ACC112 (cell line): Measurements from ENCODE around the gene SMIM41.

Experiments
- H2AFZ ChIP-seq: fragments of 200-600 bp; sonication (generic); one replicate; pipeline ENCODE4 v1.6.0; 2017; ENCODE audit warnings: antibody characterized with exemption, low read length; ENCODE audit not compliant: unreplicated experiment
- H3K27ac ChIP-seq: fragments of 200-600 bp; sonication (generic); 2 replicates; pipeline ENCODE4 v1.5.1; 2014; ENCODE audit warnings: low read depth, mild to moderate bottlenecking, antibody characterized with exemption, low read length, moderate library complexity
- H3K27me3 ChIP-seq: fragments of 200-600 bp; sonication (generic); 2 replicates; pipeline ENCODE4 v1.6.1; 2014; ENCODE audit warnings: mild to moderate bottlenecking, antibody characterized with exemption, low read length, moderate library complexity, mixed read lengths; ENCODE audit not compliant: insufficient read depth
- H3K36me3 ChIP-seq: fragments of 200-600 bp; sonication (generic); 2 replicates; pipeline ENCODE4 v1.6.1; 2016; ENCODE audit warnings: mild to moderate bottlenecking, antibody characterized with exemption, low read length, moderate library complexity, mixed read lengths; ENCODE audit not compliant: insufficient read depth
- H3K4me1 ChIP-seq: fragments of 200-600 bp; sonication (generic); one replicate; pipeline ENCODE4 v1.6.1; 2016; ENCODE audit warnings: low read length, mixed read lengths; ENCODE audit not compliant: insufficient read depth, unreplicated experiment, control insufficient read depth
- H3K4me3 ChIP-seq: fragments of 200-600 bp; sonication (generic); 2 replicates; pipeline ENCODE4 v1.5.1; 2014; ENCODE audit warnings: mild to moderate bottlenecking, low read depth, low read length
- H3K79me2 ChIP-seq: fragments of 200-600 bp; sonication (generic); one replicate; pipeline ENCODE4 v1.6.0; 2016; ENCODE audit warnings: low read length; ENCODE audit not compliant: control insufficient read depth, unreplicated experiment, insufficient read depth

The SMIM41 gene

DNA sequence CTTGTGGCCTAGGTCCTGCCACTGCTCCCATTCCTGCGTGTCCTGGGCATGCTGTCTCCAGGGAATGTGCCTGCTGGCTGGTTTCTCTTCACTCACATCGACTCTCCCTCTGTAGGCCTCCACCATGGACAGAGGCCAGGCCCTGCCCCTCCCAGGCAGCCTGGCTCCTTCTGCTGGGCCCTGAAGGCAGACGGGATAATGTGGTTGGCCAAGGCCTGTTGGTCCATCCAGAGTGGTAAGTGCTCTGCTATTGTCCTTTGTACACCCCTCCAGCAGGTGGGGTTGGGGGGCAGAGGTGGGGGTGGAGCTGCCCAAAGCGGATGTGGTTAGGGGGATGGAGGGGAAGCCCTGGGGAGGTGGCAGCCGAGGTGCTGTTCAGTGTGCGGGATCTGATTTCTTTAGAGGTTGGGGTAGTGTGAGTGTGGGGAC is 37.8 kb upstream of the SMIM41 start:
- H3K36me3 ChIP-seq = no peaks in the 10 kb centered on the region
- H2AFZ ChIP-seq = no peak overlapping the region
- H3K4me1 ChIP-seq = peaks cover 36% of the 10 kb centered on the region
- H3K27me3 ChIP-seq = no peaks in the 10 kb centered on the region
- H3K27ac ChIP-seq = no peak overlapping the region
- H3K4me3 ChIP-seq = no peak overlapping the region
- H3K79me2 ChIP-seq = no peaks in the 10 kb centered on the region

DNA sequence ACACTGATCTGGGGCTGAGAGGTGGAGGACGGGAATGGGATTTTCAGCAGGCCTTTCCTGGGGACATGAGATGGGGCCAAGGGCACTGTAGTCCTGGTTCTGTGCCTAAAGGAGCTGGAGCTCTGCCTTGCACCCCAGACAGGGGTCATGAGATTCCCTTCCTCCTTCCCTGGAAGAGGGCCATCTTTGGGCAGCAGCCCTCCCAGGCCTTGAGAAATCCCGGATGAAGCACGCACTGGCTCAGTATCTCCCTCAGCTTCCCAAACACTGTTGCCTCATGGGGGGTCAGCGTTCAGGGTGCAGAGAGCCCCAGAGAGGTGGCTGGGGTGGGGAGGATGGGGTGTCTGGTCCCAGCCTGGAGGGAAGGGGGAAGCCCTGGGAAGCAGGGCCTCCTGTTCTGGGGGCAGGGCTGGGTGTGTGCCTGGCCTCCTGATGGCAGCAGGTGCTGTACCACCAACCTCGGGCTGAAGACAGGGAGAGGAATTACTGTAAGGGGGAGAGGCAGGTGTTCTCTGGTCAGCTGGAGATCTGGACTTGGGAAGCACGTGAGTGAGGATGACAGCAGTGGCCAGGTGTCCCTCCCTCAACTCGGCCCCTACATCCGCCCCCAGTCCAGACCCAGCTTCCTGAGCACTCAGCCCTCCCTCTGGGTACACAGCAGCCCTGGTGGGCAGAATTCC is 36.7 kb upstream of the SMIM41 start:
- Histone ChIP-seq H2AFZ (no peak overlapping the region), H3K27me3 (no peaks in the 10 kb centered on the region), H3K27ac (no peak overlapping the region), H3K79me2 (no peaks in the 10 kb centered on the region), H3K4me3 (no peak overlapping the region), H3K4me1 (peaks cover 31% of the 10 kb centered on the region), H3K36me3 (no peaks in the 10 kb centered on the region)

DNA sequence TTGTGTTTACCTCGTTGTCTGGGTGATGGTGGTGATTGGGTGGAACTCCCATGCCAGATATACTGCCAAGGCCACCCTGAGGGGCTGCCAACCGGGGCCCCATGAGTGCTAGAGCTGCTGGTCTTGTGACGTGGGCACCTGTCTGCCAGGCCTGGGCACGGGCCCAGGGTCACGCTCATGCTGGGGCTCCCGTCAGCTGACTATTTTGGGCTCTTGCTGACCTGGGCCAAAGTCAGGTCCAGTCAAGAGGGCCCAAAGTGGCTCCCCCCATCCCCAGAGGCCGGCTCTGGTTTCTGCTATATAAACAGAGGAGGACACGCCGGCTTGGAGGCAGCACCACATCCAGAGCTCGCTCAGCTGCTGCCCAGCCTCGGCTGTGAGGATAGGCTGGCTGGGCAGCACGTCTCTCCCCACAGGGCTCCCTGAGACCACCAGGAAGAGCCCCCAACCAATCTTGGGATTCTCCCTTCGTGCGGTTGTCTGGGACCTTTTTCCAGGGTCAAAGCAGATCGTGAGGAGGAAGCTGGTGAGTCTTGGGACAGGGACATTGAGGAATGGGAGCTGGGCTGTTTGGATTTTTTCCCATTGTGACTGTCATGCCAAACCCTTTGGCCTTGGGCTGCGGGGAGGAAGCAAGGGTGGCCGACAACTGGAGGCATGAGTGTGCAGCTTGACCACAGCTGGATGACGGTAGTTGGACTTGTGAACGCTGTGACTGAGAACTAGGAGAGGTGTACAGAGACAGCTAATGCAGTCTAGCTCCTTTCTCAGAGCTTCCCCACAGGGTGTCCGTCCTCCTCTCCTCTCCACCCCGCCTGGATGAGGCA is 35.9 kb upstream of the SMIM41 start:
- peak overlapping the region; percentile 51 for H3K27ac ChIP-seq

DNA sequence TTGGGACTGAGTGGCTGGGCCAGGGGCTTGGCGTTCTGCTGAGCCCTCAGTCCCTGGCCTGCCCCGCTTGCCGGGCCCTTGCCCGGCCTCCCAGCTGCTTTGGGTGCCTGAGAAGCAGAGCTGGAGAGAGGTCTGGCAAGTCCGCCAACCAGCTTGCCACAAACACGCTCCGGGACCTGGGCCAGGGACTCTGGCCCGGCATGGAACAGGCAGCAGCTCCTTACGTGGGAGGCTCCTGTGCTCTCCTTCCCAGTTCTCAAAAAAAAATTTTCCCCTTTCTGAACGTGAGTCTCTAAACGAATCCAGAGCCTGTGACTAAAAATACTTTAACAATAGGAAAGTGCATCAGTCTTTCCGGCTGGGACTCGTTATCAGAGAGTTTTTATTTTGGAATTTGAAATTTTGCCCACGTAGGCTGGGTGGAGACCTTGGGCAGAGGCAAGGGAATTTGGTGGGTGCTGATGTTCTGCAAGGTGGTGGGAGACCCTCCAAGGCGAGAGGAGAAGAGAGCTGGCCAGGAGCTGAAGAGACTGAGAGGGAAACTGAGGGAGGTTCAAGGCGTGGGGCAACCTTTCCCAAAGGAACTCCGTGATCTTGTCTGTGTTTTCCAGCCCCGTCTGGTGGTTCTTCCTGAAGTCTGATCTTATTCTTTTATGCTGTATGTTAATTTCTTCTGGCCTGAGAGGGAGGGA is 35.1 kb upstream of the SMIM41 start:
- Histone ChIP-seq H2AFZ (no peak overlapping the region), H3K4me1 (peaks cover 23% of the 10 kb centered on the region), H3K79me2 (no peaks in the 10 kb centered on the region), H3K4me3 (no peak overlapping the region), H3K27ac (peak overlapping the region; percentile 51), H3K27me3 (no peaks in the 10 kb centered on the region), H3K36me3 (no peaks in the 10 kb centered on the region)

More for the DNA sequence above, 35.9 kb upstream of the SMIM41 start:
- H3K36me3 ChIP-seq = no peaks in the 10 kb centered on the region
- no peak overlapping the region for H3K4me3 ChIP-seq
- no peak overlapping the region for H2AFZ ChIP-seq
- no peaks in the 10 kb centered on the region for H3K79me2 ChIP-seq
- peaks cover 26% of the 10 kb centered on the region for H3K4me1 ChIP-seq
- no peaks in the 10 kb centered on the region for H3K27me3 ChIP-seq

DNA sequence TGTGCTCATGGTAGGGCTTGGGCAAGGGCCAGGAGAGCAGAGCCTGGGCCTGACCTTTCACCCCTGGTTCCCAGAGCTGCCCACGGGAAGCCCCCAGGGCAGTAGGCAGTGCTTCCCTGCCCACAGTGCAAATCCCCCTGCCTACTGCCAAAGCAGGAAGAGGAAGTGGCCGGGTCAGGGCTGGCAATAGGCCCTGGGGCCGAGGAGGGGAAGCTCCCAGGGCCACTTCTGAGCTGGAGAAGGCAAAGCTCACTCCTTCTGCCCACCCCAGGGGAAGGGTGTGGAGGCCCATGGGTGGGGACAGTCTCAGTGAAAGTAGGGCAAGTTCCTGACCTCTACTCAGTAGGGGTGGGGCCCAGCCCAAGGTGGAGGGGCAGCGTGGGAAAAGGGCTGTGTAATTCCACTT is 33.7 kb upstream of the SMIM41 start:
- Histone ChIP-seq H3K4me1 (peaks cover 33% of the 10 kb centered on the region), H2AFZ (no peak overlapping the region), H3K27ac (no peak overlapping the region), H3K4me3 (no peak overlapping the region), H3K36me3 (no peaks in the 10 kb centered on the region), H3K79me2 (no peaks in the 10 kb centered on the region), H3K27me3 (no peaks in the 10 kb centered on the region)

DNA sequence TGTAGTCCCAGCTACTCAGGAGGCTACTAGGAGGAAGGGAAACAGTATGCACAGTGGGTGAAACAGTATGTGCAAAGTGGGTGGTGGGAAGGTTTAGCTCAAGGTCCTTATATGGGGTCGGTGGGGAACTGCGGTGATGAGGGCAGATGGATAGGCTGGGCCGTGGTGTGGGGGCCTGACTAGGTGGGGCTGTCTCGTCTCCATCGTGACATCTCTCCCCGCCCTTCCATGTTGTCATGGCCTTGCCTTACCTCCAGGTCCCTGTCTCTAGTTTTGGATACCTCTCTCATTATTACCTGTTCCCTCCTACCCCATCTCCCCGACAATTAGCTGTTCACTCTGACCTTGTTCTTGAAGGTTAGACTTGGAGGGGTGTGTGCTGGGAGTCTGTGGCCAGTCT is 32.6 kb upstream of the SMIM41 start:
- H3K4me1 ChIP-seq = peaks cover 33% of the 10 kb centered on the region
- no peak overlapping the region for H2AFZ ChIP-seq
- no peaks in the 10 kb centered on the region for H3K79me2 ChIP-seq
- H3K36me3 ChIP-seq = no peaks in the 10 kb centered on the region
- no peak overlapping the region for H3K4me3 ChIP-seq
- no peak overlapping the region for H3K27ac ChIP-seq
- no peaks in the 10 kb centered on the region for H3K27me3 ChIP-seq

DNA sequence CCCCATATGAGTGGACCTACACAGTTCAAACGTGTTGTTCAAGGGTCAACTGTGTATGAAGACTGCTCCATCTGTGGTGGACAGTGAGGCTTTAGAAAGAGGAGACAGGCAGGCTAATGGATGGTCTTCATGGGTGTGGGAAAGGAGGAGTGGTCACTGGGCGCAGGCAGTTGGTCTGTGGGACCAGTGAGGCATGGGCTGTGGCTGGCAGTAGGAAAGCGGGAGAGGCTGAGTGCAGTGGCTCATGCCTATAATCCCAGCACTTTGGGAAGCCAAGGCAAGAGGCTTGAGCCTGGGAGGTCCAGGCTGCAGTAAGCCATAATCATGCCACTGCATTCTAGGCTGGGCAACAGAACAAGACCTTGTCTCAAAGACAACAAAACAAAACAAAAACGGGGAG is 30.2 kb upstream of the SMIM41 start:
- no peak overlapping the region for H3K27ac ChIP-seq

DNA sequence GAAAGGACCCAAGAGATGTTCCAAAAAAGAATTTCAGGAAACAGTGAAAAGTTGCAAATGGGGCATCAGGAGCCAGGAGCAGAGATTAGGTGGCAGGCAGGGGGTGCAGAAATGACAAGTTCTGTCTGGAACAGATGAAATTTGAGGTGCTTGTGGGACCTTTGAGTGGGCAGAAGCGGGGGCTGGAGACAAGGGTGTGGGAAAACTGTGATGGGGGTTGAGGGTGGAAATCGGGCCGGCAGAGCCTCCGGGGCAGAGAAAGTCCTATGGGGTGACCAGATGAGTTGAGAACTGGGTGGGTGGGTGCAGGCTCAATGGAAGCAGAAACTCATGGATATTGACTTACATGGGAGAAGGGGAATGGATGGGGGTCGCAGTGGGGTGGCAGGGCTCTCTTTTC is 29.8 kb upstream of the SMIM41 start:
- Histone ChIP-seq H3K79me2 (no peaks in the 10 kb centered on the region), H3K27ac (peak overlapping the region; percentile 83; the same call in 1 of the 2 replicates), H3K4me3 (peak overlapping the region; percentile 77; the same call in 1 of the 2 replicates), H3K36me3 (no peaks in the 10 kb centered on the region), H3K4me1 (peaks cover 19% of the 10 kb centered on the region), H2AFZ (no peak overlapping the region), H3K27me3 (no peaks in the 10 kb centered on the region)

More for the DNA sequence above, 30.2 kb upstream of the SMIM41 start:
- Histone ChIP-seq H3K4me3 (no peak overlapping the region), H3K27me3 (no peaks in the 10 kb centered on the region), H3K79me2 (no peaks in the 10 kb centered on the region), H3K36me3 (no peaks in the 10 kb centered on the region), H2AFZ (no peak overlapping the region), H3K4me1 (peaks cover 23% of the 10 kb centered on the region)

DNA sequence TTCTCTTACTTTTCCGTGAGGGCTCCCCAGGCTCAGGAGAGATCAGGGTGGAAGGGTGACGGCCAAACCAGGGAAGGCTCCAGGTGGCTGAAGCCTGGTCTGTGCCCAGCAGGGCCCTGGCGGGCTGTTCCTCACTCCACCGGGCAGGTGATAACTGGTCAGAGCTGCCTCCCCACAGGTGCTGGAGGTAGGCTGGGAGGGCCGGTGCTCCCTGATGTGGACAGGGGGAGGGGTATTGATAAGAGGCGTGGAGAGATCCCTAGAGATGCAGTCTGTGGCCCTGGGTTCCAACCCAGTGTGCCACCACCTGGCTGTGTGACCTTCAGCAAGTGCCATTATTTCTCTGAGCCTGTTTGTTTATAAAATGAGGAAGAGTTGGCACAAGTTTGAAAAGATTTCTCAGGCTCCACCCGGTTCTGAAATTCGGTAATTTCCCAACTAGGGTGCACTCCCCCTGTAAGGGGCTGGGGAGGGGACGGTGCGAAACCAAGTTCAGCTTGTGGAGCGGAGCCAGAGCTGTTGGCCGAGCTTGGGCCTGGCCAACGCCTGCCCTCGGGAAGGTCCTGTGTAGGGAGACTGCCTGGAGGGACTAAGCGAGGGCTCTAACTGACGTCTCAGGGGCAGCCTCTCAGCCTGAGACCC is 29.3 kb upstream of the SMIM41 start:
- Histone ChIP-seq H3K4me3 (peak overlapping the region; percentile 77), H3K27me3 (no peaks in the 10 kb centered on the region), H2AFZ (peak overlapping the region; percentile 17), H3K79me2 (no peaks in the 10 kb centered on the region), H3K36me3 (no peaks in the 10 kb centered on the region), H3K4me1 (peaks cover 19% of the 10 kb centered on the region), H3K27ac (peak overlapping the region; percentile 83)

DNA sequence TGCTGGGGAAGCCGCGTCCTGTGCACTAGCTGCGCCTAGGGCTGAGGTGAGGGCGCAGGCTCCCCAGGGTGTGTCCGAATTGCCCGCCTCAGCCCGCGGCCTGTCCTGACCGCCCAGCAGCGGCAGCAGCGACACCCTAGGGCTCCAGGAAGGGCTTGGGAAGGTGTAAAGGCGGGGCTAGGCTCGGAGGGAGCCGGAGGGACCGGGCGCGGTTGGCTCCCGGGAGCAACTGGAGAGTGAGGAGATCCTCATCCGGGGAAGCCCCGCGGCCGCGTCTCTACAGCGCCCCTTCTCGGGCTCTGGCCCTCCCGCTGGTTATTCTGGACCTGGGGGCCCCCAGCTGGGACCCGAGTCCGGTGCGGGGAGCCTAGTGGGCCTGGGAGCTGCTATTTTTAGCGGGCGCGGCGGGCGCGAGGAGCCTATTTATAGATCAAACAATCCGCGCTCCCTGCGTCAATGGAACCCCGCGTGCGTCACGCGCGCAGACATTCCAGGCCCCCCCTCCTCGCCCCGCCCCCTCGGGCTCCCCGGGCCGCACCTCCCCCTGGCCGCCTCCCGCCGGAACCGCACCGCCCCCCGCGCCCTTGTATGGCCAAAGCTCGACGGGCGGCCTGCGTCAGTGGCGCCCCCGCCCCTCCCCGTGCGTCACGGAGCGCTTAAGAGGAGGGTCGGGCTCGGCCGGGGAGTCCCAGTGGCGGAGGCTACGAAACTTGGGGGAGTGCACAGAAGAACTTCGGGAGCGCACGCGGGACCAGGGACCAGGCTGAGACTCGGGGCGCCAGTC is 28.6 kb upstream of the SMIM41 start, which contains the start of gene NR4A1:
Gene NR4A1, plus strand, starts transcription at position 685 of the 784 bp plus-strand sequence. CDS start 2,887 bp downstream, outside the sequence.
- Histone ChIP-seq H3K27me3 (no peaks in the 10 kb centered on the region), H2AFZ (peak within 1 kb of the TSS; percentile 17), H3K4me1 (peaks cover 13% of the 10 kb centered on the region), H3K27ac (peak within 1 kb of the TSS; percentile 83), H3K4me3 (peak within 1 kb of the TSS; percentile 77), H3K36me3 (no peaks in the 10 kb centered on the region), H3K79me2 (no peaks in the 10 kb centered on the region)
